ENCODE results near the gene KCNIP1. TPM values are rescaled to one million over a fixed set of nuclear protein-coding genes. Genes with fewer than 3 reads are reported as not detected.

KCNIP1 gene
- total RNA-seq, 2 donors from 2014 or later, result not detected

GRCh38 chr5:170475294-170476000 lies 28.4 kb upstream of the KCNIP1 start:
- DNase-seq, result peak; percentile 36
- Mint-ChIP-seq H3K27ac (no peak overlapping the region), H3K27me3 (ENCODE audit: insufficient read depth) (no peaks in the 10 kb centered on the region), H3K9me3 (no peaks in the 10 kb centered on the region), H3K4me3 (no peak overlapping the region), H3K36me3 (ENCODE audit: low read depth) (no peaks in the 10 kb centered on the region), H3K4me1 (no peaks in the 10 kb centered on the region)
- H3K4me3 ChIP-seq (ENCODE audit: low read length), result no peak overlapping the region
- peak overlapping the region; percentile 8 for H3K27ac ChIP-seq (ENCODE audit: low read depth, low read length)
- no peak overlapping the region for H3K9ac ChIP-seq (ENCODE audit: extremely low read depth, low read length, poor library complexity, severe bottlenecking)
- WGBS, 2 experiments (ENCODE audit: insufficient coverage in 1 of 2, insufficient read length in 1 of 2), result 86 to 87% methylated on average over 5 to 6 of the region's 6 CpGs
- no peaks in the 10 kb centered on the region for H3K27me3 ChIP-seq (ENCODE audit: control insufficient read depth, insufficient read depth, low read length, poor library complexity, severe bottlenecking)
- no peaks in the 10 kb centered on the region for H3K36me3 ChIP-seq (ENCODE audit: control insufficient read depth, insufficient read depth, low read length)
- H3K4me1 ChIP-seq (ENCODE audit: control insufficient read depth, insufficient read depth, low read length), result no peaks in the 10 kb centered on the region
- no peaks in the 10 kb centered on the region for H3K9me3 ChIP-seq (ENCODE audit: control insufficient read depth, low read length)
- TF ChIP-seq CTCF (conservative IDR thresholded peaks at IDR 0.05), result no peak

GRCh38 chr5:170476704-170477103 lies 27.1 kb upstream of the KCNIP1 start:
- 92 to 94% methylated on average over 2 to 3 of the region's 3 CpGs for WGBS, 2 experiments (ENCODE audit: insufficient coverage in 1 of 2, insufficient read length in 1 of 2)
- Histone ChIP-seq H3K9ac (ENCODE audit: extremely low read depth, low read length, poor library complexity, severe bottlenecking) (no peak overlapping the region), H3K4me1 (ENCODE audit: control insufficient read depth, insufficient read depth, low read length) (no peaks in the 10 kb centered on the region), H3K4me3 (ENCODE audit: low read length) (no peak overlapping the region), H3K36me3 (ENCODE audit: control insufficient read depth, insufficient read depth, low read length) (no peaks in the 10 kb centered on the region), H3K27me3 (ENCODE audit: control insufficient read depth, insufficient read depth, low read length, poor library complexity, severe bottlenecking) (no peaks in the 10 kb centered on the region), H3K9me3 (ENCODE audit: control insufficient read depth, low read length) (no peaks in the 10 kb centered on the region), H3K27ac (ENCODE audit: low read depth, low read length) (no peak overlapping the region)
- no peak overlapping the region for H3K27ac Mint-ChIP-seq
- H3K36me3 Mint-ChIP-seq (ENCODE audit: low read depth), result no peaks in the 10 kb centered on the region
- no peaks in the 10 kb centered on the region for H3K9me3 Mint-ChIP-seq
- DNase-seq, result no peak
- H3K27me3 Mint-ChIP-seq (ENCODE audit: insufficient read depth), result no peaks in the 10 kb centered on the region
- H3K4me3 Mint-ChIP-seq, result no peak overlapping the region
- TF ChIP-seq CTCF (conservative IDR thresholded peaks at IDR 0.05), result no peak
- no peaks in the 10 kb centered on the region for H3K4me1 Mint-ChIP-seq

- DNase-seq, result no peak
- Mint-ChIP-seq H3K9me3 (no peaks in the 10 kb centered on the region), H3K4me3 (no peak overlapping the region), H3K27me3 (ENCODE audit: insufficient read depth) (no peaks in the 10 kb centered on the region), H3K27ac (no peak overlapping the region), H3K36me3 (ENCODE audit: low read depth) (no peaks in the 10 kb centered on the region), H3K4me1 (no peaks in the 10 kb centered on the region)
- Histone ChIP-seq H3K4me1 (ENCODE audit: control insufficient read depth, insufficient read depth, low read length) (no peaks in the 10 kb centered on the region), H3K9me3 (ENCODE audit: control insufficient read depth, low read length) (no peaks in the 10 kb centered on the region), H3K9ac (ENCODE audit: extremely low read depth, low read length, poor library complexity, severe bottlenecking) (no peak overlapping the region), H3K4me3 (ENCODE audit: low read length) (no peak overlapping the region), H3K27ac (ENCODE audit: low read depth, low read length) (no peak overlapping the region), H3K36me3 (ENCODE audit: control insufficient read depth, insufficient read depth, low read length) (no peaks in the 10 kb centered on the region), H3K27me3 (ENCODE audit: control insufficient read depth, insufficient read depth, low read length, poor library complexity, severe bottlenecking) (no peaks in the 10 kb centered on the region)
- 95 to 100% methylated on average over 1 of the region's 1 CpG for whole genome bisulfite sequencing, 2 experiments (ENCODE audit: insufficient coverage in 1 of 2, insufficient read length in 1 of 2)
- no peak for TF ChIP-seq CTCF (conservative IDR thresholded peaks at IDR 0.05)
Observed at GRCh38 chr5:170477906-170478305, 25.9 kb upstream of the KCNIP1 start.
